Neutrophil (primary cell): ENCODE measurements around the gene TYMP.
"Not testable (repeated sequence)": the region's sequence is repeated elsewhere in the genome, so short reads cannot be mapped to it uniquely, and the experiment has no call there.

ENCODE experiments used
- H3K27ac ChIP-seq: fragments of 200-600 bp; sonication (generic); 2 replicates; pipeline ENCODE4 v1.5.1; 2016; ENCODE audit warnings: mild to moderate bottlenecking, moderate library complexity
- H3K27me3 ChIP-seq: fragments of 200-600 bp; sonication (generic); 2 replicates; pipeline ENCODE4 v1.6.0; 2016; ENCODE audit warnings: mild to moderate bottlenecking
- H3K36me3 ChIP-seq: fragments of 200-600 bp; sonication (generic); 2 replicates; pipeline ENCODE4 v1.5.1; 2017
- H3K4me1 ChIP-seq, 2 experiments: fragments of 200-600 bp in 1 of 2; sonication (generic) in 1 of 2; 1 replicate in 1 of 2; 2 replicates in 1 of 2; pipeline versions ENCODE4 v1.5.1 to v1.6.1; 2013 to 2016; ENCODE audit warnings: low read depth in 1 of 2, low read length in 1 of 2, mild to moderate bottlenecking in 1 of 2, moderate library complexity in 1 of 2; ENCODE audit not compliant: control insufficient read depth in 1 of 2, insufficient read depth in 1 of 2
- H3K4me3 ChIP-seq, 2 experiments: fragments of 200-600 bp in 1 of 2; sonication (generic) in 1 of 2; 1 replicate in 1 of 2; 2 replicates in 1 of 2; pipeline ENCODE4 v1.5.1; 2013 to 2016; ENCODE audit warnings: low read depth in 1 of 2, low read length in 1 of 2, mild to moderate bottlenecking in 1 of 2, moderate library complexity in 1 of 2
- H3K9me3 ChIP-seq: fragments of 200-600 bp; sonication (generic); 2 replicates; pipeline ENCODE4 v1.5.1; 2016
- CTCF ChIP-seq: fragments of 200-600 bp; sonication (generic); IDR thresholded peaks from 2 replicates; pipeline ENCODE4 v1.5.1; 2016; ENCODE audit warnings: antibody characterized with exemption

The TYMP gene

DNA sequence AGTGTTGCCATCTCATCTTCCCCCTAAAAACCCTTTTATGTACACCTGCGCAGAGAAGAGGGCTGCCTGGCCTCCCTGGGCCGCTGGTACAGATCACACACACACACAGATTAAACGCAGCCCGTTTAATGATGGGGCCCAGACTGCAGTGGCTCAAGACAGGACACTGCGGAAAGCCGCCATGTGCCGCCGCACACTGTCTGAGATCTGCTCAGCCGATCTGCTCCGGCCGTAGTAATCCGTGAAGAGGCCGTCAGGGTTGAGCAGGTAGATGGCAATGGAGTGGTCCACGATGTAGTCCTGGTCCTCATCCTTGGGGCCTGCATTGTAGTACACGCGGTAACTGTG, 6.4 kb downstream of the TYMP start:
- no peaks in the 10 kb centered on the region for H3K9me3 ChIP-seq
- no peaks in the 10 kb centered on the region for H3K27me3 ChIP-seq
- peaks cover 36 to 39% of the 10 kb centered on the region in 2 experiments for H3K4me1 ChIP-seq
- peaks cover 53% of the 10 kb centered on the region for H3K36me3 ChIP-seq
- no peak for TF ChIP-seq CTCF
- no peak overlapping the region for H3K27ac ChIP-seq
- no peak overlapping the region for H3K4me3 ChIP-seq

DNA sequence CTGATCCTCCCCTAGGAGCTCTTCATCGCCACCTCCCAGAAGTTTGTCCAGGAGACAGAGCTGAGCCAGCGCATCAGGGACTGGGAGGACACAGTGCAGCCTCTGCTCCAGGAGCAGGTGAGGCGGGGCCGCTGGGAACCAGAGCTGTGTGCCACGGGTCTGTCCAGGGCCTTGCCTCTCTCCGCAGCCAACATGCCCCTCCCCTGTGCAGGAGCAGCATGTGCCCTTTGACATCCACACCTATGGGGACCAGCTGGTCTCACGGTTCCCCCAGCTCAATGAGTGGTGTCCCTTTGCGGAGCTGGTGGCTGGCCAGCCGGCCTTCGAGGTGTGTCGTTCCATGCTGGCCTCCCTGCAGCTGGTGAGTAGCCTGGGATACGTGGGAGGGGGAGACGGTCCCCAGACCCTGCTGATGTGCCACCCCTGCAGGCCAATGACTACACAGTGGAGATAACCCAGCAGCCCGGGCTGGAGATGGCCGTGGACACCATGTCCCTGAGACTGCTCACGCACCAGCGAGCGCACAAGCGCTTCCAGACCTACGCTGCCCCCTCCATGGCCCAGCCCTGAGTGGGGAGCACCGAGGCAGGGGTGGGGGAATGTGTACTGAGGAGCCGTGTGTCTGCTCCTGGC, 6.9 kb downstream of the TYMP start:
- no peak for TF ChIP-seq CTCF
- H3K4me1 ChIP-seq: peaks cover 31 to 33% of the 10 kb centered on the region in 2 experiments
- no peaks in the 10 kb centered on the region for H3K9me3 ChIP-seq
- H3K27ac ChIP-seq: no peak overlapping the region
- H3K36me3 ChIP-seq: peaks cover 53% of the 10 kb centered on the region
- no peak overlapping the region for H3K4me3 ChIP-seq
- H3K27me3 ChIP-seq: no peaks in the 10 kb centered on the region

GRCh38 chr22:50522208-50522805, 7.5 kb downstream of the TYMP start:
- no peak for TF ChIP-seq CTCF
- peaks cover 25 to 27% of the 10 kb centered on the region in 2 experiments for H3K4me1 ChIP-seq
- no peaks in the 10 kb centered on the region for H3K9me3 ChIP-seq
- H3K4me3 ChIP-seq: no peak overlapping the region
- peaks cover 58% of the 10 kb centered on the region for H3K36me3 ChIP-seq
- H3K27ac ChIP-seq: no peak overlapping the region
- H3K27me3 ChIP-seq: no peaks in the 10 kb centered on the region

GRCh38 chr22:50521710-50522109, 8.1 kb downstream of the TYMP start:
- no peaks in the 10 kb centered on the region for H3K27me3 ChIP-seq
- no peak overlapping the region for H3K4me3 ChIP-seq
- H3K36me3 ChIP-seq: peaks cover 63% of the 10 kb centered on the region
- no peaks in the 10 kb centered on the region for H3K9me3 ChIP-seq
- no peak for TF ChIP-seq CTCF
- no peak overlapping the region for H3K27ac ChIP-seq
- peaks cover 19 to 21% of the 10 kb centered on the region in 2 experiments for H3K4me1 ChIP-seq

- no peaks in the 10 kb centered on the region for H3K9me3 ChIP-seq
- H3K27me3 ChIP-seq: no peaks in the 10 kb centered on the region
- no peak overlapping the region for H3K27ac ChIP-seq
- H3K36me3 ChIP-seq: peaks cover 69% of the 10 kb centered on the region
- TF ChIP-seq CTCF: no peak
- H3K4me3 ChIP-seq: no peak overlapping the region
- peaks cover 16 to 18% of the 10 kb centered on the region in 2 experiments for H3K4me1 ChIP-seq
Observed at GRCh38 chr22:50520826-50521453, 8.9 kb downstream of the TYMP start.

DNA sequence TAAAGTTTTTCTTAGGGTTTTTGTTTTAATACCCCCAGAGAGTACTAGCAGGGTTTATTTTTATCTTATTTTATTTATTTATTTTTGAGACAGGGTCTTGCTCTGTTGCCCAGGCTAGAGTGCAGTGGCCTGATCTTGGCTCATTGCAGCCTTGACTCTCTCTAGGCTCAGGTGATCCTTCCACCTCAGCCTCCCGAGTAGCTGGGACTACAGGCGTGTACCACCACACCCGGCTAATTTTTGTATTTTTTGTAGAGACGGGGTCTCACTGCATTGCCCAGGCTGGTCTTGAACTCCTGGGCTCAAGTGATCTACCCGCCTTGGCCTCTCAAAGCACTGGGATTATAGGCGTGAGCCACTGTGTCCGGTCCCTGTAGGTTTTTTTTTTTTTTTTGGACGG, 9.6 kb downstream of the TYMP start:
- not testable (repeated sequence) for H3K9me3 ChIP-seq, H3K27me3 ChIP-seq, H3K27ac ChIP-seq, H3K4me3 ChIP-seq
- Histone ChIP-seq H3K36me3 (peaks cover 69% of the 10 kb centered on the region), H3K4me1 (peaks cover 13% of the 10 kb centered on the region in 2 experiments)
